PC-9 (cell line): ENCODE results near the gene NOD1. TPM values are rescaled to one million over a fixed set of nuclear protein-coding genes. Genes with fewer than 3 reads are reported as not detected.
"Not testable (repeated sequence)": the region's sequence is repeated elsewhere in the genome, so short reads cannot be mapped to it uniquely, and the experiment has no call there.

ENCODE experiments used
- Bru-seq: library from RNA; stranded (reverse); fragments of 400-500 nt; gene quantifications from one replicate; lab custom pipeline; 2021; lab: Mats Ljungman, UMichigan
- BruChase-seq, 2 experiments: library from RNA; stranded (reverse); fragments of 400-500 nt; gene quantifications; one replicate each; lab custom pipeline; 2021; lab: Mats Ljungman, UMichigan
- BruUV-seq: library from RNA; stranded (reverse); fragments of 400-500 nt; replicated peaks from 2 replicates; lab custom pipeline; 2021; lab: Mats Ljungman, UMichigan
- CTCF ChIA-PET: fragments of 300-600 bp; sonication (Branson Sonifier 250); formaldehyde crosslinking; loops from one replicate; lab custom pipeline; 2022; ENCODE audit warnings: antibody characterized with exemption; lab: Charles Lee
- POLR2A ChIA-PET: fragments of 300-600 bp; sonication (Branson Sonifier 250); formaldehyde crosslinking; loops from one replicate; lab custom pipeline; 2022; ENCODE audit warnings: antibody characterized with exemption; ENCODE audit not compliant: unreplicated experiment; lab: Charles Lee
- DNase-seq, 2 experiments: peaks; one replicate each; pipeline versions ENCODE4 v3.0.0 to v3.0.0-alpha.2; 2015 to 2022; ENCODE audit warnings: mixed read lengths in 1 of 2
- H2AFZ ChIP-seq: fragments of 200-600 bp; sonication (generic); 2 replicates; pipeline ENCODE4 v1.8.1; 2017; ENCODE audit warnings: antibody characterized with exemption
- H3F3A ChIP-seq: fragments of 200-600 bp; sonication (generic); 2 replicates; pipeline ENCODE4 v1.8.1; 2017; ENCODE audit warnings: antibody characterized with exemption, mild to moderate bottlenecking, low read depth; ENCODE audit not compliant: insufficient read depth
- H3K27ac ChIP-seq: fragments of 200-600 bp; sonication (generic); 2 replicates; pipeline ENCODE4 v1.6.1; 2016; ENCODE audit warnings: mixed run types
- H3K27me3 ChIP-seq: fragments of 200-600 bp; sonication (generic); 2 replicates; pipeline ENCODE4 v1.6.1; 2016; ENCODE audit warnings: low read depth, mixed run types; ENCODE audit not compliant: insufficient read depth
- H3K36me3 ChIP-seq: fragments of 200-600 bp; sonication (generic); 2 replicates; pipeline ENCODE4 v1.6.1; 2016; ENCODE audit warnings: low read depth, mixed run types
- H3K4me1 ChIP-seq: fragments of 200-600 bp; sonication (generic); replicated peaks from 2 replicates; pipeline ENCODE4 v1.6.1; 2016; ENCODE audit warnings: mixed run types; ENCODE audit not compliant: insufficient read depth
- H3K4me2 ChIP-seq: fragments of 200-600 bp; sonication (generic); 2 replicates; pipeline ENCODE4 v1.6.1; 2017; ENCODE audit warnings: mixed run types
- H3K4me3 ChIP-seq: fragments of 200-600 bp; sonication (generic); 2 replicates; pipeline ENCODE4 v1.6.1; 2016; ENCODE audit warnings: mixed run types
- H3K79me2 ChIP-seq: fragments of 200-600 bp; sonication (generic); 2 replicates; pipeline ENCODE4 v1.6.1; 2017; ENCODE audit warnings: low read depth, mixed run types
- H3K9me2 ChIP-seq: fragments of 200-600 bp; sonication (generic); 2 replicates; pipeline ENCODE4 v1.8.1; 2017; ENCODE audit warnings: mild to moderate bottlenecking; ENCODE audit not compliant: insufficient read depth
- H3K9me3 ChIP-seq: fragments of 200-600 bp; sonication (generic); 2 replicates; pipeline ENCODE4 v1.8.1; 2016; ENCODE audit warnings: low read depth; ENCODE audit not compliant: insufficient read depth
- H4K20me1 ChIP-seq: fragments of 200-600 bp; sonication (generic); 2 replicates; pipeline ENCODE4 v1.8.1; 2017; ENCODE audit not compliant: insufficient read depth
- CTCF ChIP-seq: fragments of 200-600 bp; sonication (generic); conservative IDR thresholded peaks from 2 replicates; pipeline ENCODE4 v1.6.1; 2017; ENCODE audit warnings: mixed run types, antibody characterized with exemption, mild to moderate bottlenecking, moderate library complexity
- EZH2 ChIP-seq: fragments of 200-600 bp; sonication (generic); IDR thresholded peaks from 2 replicates; pipeline ENCODE4 v1.8.0; 2017; ENCODE audit warnings: antibody characterized with exemption, low read depth
- intact Hi-C: fragments of 100-400 bp; cut with micrococcal nuclease; formaldehyde crosslinking; loops from one replicate; pipeline ENCODE4 v1.10.0; 2022; ENCODE audit not compliant: unreplicated experiment
- long read RNA-seq: library from polyadenylated mRNA; stranded (forward); transcript quantifications from one replicate; pipeline ENCODE4 v2.0.0, GENCODE V29; 2022
- total RNA-seq: library from RNA; stranded (reverse); gene quantifications from 2 replicates; pipeline ENCODE4 v1.2.3, GENCODE V29; 2021

The NOD1 gene
- total RNA-seq: 16.5 and 20.5 TPM in 2 replicates
- Bru-seq, nascent RNA: percentile 71 among the genes with signal in this experiment
- BruChase-seq, experiment 1, labeled RNA remaining after a 2-hour chase: percentile 75 among the genes with signal in this experiment
- percentile 63 among the genes with signal in this experiment for BruChase-seq, experiment 2, labeled RNA remaining after a 6-hour chase
- long read RNA-seq, full-length matches to known transcripts: 1 of 16 reads
- long read RNA-seq, partial matches to known transcripts: 2 of 16 reads
- long read RNA-seq, other reads (novel, unspliced or antisense): 13 of 16 reads

- Histone ChIP-seq H3K4me3 (peak within 1 kb of the TSS; percentile 73), H3K36me3 (no peaks in the 10 kb centered on the region), H3K27ac (peak within 1 kb of the TSS; percentile 76), H3K4me2 (peak within 1 kb of the TSS; percentile 95), H3K9me3 (no peaks in the 10 kb centered on the region), H3K79me2 (peaks cover 29% of the 10 kb centered on the region), H3K4me1 (peaks cover 21% of the 10 kb centered on the region), H2AFZ (peak within 1 kb of the TSS; percentile 93), H4K20me1 (no peaks in the 10 kb centered on the region), H3K9me2 (no peaks in the 10 kb centered on the region), H3F3A (peaks cover 24% of the 10 kb centered on the region; the same call in 1 of the 2 replicates), H3K27me3 (no peaks in the 10 kb centered on the region)
- TF ChIP-seq EZH2 (no peak), CTCF (no peak; the same call in 1 of the 2 replicates)
- intact Hi-C loops: loop anchor here (1.0 to 10.0 kb wide), 4 partner anchors 26 to 854 kb away; partner anchors contain the start of genes GGCT and ZNRF2
- ChIA-PET CTCF (interaction anchor here (0.6 kb wide), 1 partner anchor 491 kb away, joined by 4 read pairs; no protein-coding TSS in a partner anchor), POLR2A (interaction anchor here (0.5 to 0.9 kb wide), 4 partner anchors 13 to 367 kb away, joined by 3 to 13 read pairs (median 6); no protein-coding TSS in a partner anchor)
- BruUV-seq: no TSS peak
- DNase-seq: peak; percentile 73 to 85
Measured at GRCh38 chr7:30478349-30479201, at the start of gene NOD1. Gene NOD1, minus strand, starts transcription at chr7:30478784. Its CDS starts 21,863 bp downstream, at chr7:30456921.

- POLR2A ChIA-PET, intact Hi-C loops, H3K9me2 ChIP-seq, H3K36me3 ChIP-seq, H3K79me2 ChIP-seq, DNase-seq, H3K27ac ChIP-seq, H3K9me3 ChIP-seq, H3K4me1 ChIP-seq, H4K20me1 ChIP-seq, BruUV-seq, H3K4me2 ChIP-seq, H3K27me3 ChIP-seq, H3K4me3 ChIP-seq, H3F3A ChIP-seq, H2AFZ ChIP-seq: not testable (repeated sequence)
- CTCF ChIA-PET: interaction anchor here (0.6 kb wide), 1 partner anchor 22 kb away, joined by 3 read pairs; no protein-coding TSS in a partner anchor
Measured at GRCh38 chr7:30527297-30527696, 48.7 kb upstream of the NOD1 start.

GRCh38 chr7:30526163-30526562 lies 47.6 kb upstream of the NOD1 start:
- peak in 1 of 2 experiments; percentile 25 for DNase-seq
- Histone ChIP-seq H3K4me3 (no peak overlapping the region), H4K20me1 (no peaks in the 10 kb centered on the region), H3K4me2 (no peak overlapping the region), H3K9me2 (no peaks in the 10 kb centered on the region), H2AFZ (no peak overlapping the region), H3K79me2 (no peaks in the 10 kb centered on the region), H3K4me1 (peaks cover 8% of the 10 kb centered on the region), H3F3A (peaks cover 6% of the 10 kb centered on the region), H3K27me3 (no peaks in the 10 kb centered on the region), H3K9me3 (no peaks in the 10 kb centered on the region), H3K27ac (no peak overlapping the region), H3K36me3 (no peaks in the 10 kb centered on the region)
- POLR2A ChIA-PET: no interaction called here
- TF ChIP-seq EZH2 (no peak), CTCF (no peak)
- CTCF ChIA-PET: no interaction called here
- intact Hi-C loops: no loop called here
- no TSS peak for BruUV-seq
